ENCODE data around the gene ZNF367. TPM values are rescaled to one million over a fixed set of nuclear protein-coding genes. Genes with fewer than 3 reads are reported as not detected.

ZNF367 gene
- total and polyA plus RNA-seq, 2 donors (not counting 3 experiments of a cell fraction or from before 2014, with no cell fraction given) = 1.7 to 10.0 TPM

DNA sequence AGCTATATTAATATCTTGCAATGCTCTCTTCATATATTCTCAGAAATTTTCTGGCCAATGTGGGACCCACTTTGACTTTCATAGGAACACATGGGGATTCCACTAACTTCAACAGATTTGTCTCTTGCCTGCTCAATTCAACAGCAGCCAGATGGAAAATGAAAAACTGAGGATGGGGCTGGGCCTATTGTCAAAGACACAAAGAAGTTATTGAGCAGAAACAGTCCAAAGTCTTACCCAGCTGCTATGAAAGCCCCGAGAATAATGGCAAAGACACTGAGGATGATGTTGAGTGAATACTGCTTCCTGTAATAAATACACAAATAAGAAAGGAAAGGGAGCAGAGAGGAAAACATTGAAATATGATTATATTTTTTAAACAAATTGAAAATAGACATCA, 67.3 kb downstream of the ZNF367 start:
- no peaks in the 10 kb centered on the region for H3K9me3 ChIP-seq (replicated peaks; ENCODE audit: control insufficient read depth, insufficient read depth, low read length)
- intact Hi-C loops (cut with micrococcal nuclease) (no loop called here), dilution Hi-C loops (cut with MboI; ENCODE audit: extremely low pct_ligation_motif_present, low sequenced_read_pairs) (no loop called here)
- CTCF ChIA-PET = interaction anchor here (1.4 to 1.5 kb wide), 2 partner anchors 23 kb away, joined by 4 read pairs; no protein-coding TSS in a partner anchor
- H3K9ac ChIP-seq (replicated peaks; ENCODE audit: extremely low read depth, insufficient read depth, low read length) = no peak overlapping the region
- H3K27me3 ChIP-seq (ENCODE audit: control insufficient read depth in 2 of 2, insufficient read depth in 2 of 2, low read length in 2 of 2) = no peaks in the 10 kb centered on the region
- H3K79me2 ChIP-seq (ENCODE audit: control insufficient read depth, insufficient read depth, low read length) = no peaks in the 10 kb centered on the region
- BruUV-seq (replicated peaks) = no TSS peak
- no peaks in the 10 kb centered on the region for H3K4me1 ChIP-seq (ENCODE audit: control insufficient read depth, extremely low read depth, insufficient read depth, low read length)
- no peak overlapping the region for H2AFZ ChIP-seq (ENCODE audit: low read depth, low read length)
- FAIRE-seq (no peak), DNase-seq (ENCODE audit: low read depth, low spot score) (no peak)
- H3K36me3 ChIP-seq (ENCODE audit: control insufficient read depth in 2 of 2, extremely low read depth in 1 of 2, insufficient read depth in 2 of 2, low read length in 2 of 2) = no peaks in the 10 kb centered on the region
- H4K20me1 ChIP-seq (replicated peaks; ENCODE audit: control insufficient read depth, extremely low read depth, insufficient read depth, low read length) = no peaks in the 10 kb centered on the region
- no peak overlapping the region for H3K27ac ChIP-seq (ENCODE audit: insufficient read depth, low read depth, low read length)
- H3K4me3 ChIP-seq (replicated peaks in 1 of 3; ENCODE audit: insufficient read depth in 1 of 3, low read depth in 1 of 3, low read length in 3 of 3) = no peak overlapping the region
- POLR2A ChIA-PET = interaction anchor here (0.7 kb wide), 1 partner anchor 28 kb away, joined by 7 read pairs; no protein-coding TSS in a partner anchor
- TF ChIP-seq POLR2A (IDR thresholded peaks at IDR 0.05; ENCODE audit: low read depth, low read length) (no peak), JUN (IDR thresholded peaks at IDR 0.05; ENCODE audit: borderline replicate concordance, insufficient read depth, insufficient read length, low read depth) (no peak), MYC (IDR thresholded peaks at IDR 0.05; ENCODE audit: low read depth, low read length) (no peak), GATA2 (IDR thresholded peaks at IDR 0.05; ENCODE audit: insufficient read depth, insufficient read length, low read depth, low read length) (no peak), POLR2AphosphoS5 (IDR thresholded peaks at IDR 0.05; ENCODE audit: insufficient read depth, low read depth, low read length) (no peak), FOS (IDR thresholded peaks at IDR 0.05; ENCODE audit: borderline replicate concordance, insufficient read depth, low read length) (no peak), MAX (IDR thresholded peaks at IDR 0.05; ENCODE audit: insufficient read depth, insufficient read length) (no peak), EZH2 (IDR thresholded peaks at IDR 0.05; ENCODE audit: borderline replicate concordance, low read depth, low read length, severe bottlenecking) (no peak)
- TF ChIP-seq, protein P1, sequence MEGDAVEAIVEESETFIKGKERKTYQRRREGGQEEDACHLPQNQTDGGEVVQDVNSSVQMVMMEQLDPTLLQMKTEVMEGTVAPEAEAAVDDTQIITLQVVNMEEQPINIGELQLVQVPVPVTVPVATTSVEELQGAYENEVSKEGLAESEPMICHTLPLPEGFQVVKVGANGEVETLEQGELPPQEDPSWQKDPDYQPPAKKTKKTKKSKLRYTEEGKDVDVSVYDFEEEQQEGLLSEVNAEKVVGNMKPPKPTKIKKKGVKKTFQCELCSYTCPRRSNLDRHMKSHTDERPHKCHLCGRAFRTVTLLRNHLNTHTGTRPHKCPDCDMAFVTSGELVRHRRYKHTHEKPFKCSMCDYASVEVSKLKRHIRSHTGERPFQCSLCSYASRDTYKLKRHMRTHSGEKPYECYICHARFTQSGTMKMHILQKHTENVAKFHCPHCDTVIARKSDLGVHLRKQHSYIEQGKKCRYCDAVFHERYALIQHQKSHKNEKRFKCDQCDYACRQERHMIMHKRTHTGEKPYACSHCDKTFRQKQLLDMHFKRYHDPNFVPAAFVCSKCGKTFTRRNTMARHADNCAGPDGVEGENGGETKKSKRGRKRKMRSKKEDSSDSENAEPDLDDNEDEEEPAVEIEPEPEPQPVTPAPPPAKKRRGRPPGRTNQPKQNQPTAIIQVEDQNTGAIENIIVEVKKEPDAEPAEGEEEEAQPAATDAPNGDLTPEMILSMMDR (IDR thresholded peaks at IDR 0.05; ENCODE audit: extremely low read depth in 1 of 2, insufficient read depth in 1 of 2, low read depth in 1 of 2, low read length in 2 of 2) = no peak
- no peaks in the 10 kb centered on the region for H3K9me1 ChIP-seq (replicated peaks; ENCODE audit: control insufficient read depth, extremely low read depth, insufficient read depth, low read length)
- no peak overlapping the region for H3K4me2 ChIP-seq (ENCODE audit: insufficient read depth, low read length)

Data from endothelial cell of umbilical vein (primary cell).